ENCODE data around the gene APOBEC3F. TPM values are rescaled to one million over a fixed set of nuclear protein-coding genes. Genes with fewer than 3 reads are reported as not detected.

Gene APOBEC3F
- polyA plus RNA-seq, 1 experiment, result 8.6 TPM

DNA sequence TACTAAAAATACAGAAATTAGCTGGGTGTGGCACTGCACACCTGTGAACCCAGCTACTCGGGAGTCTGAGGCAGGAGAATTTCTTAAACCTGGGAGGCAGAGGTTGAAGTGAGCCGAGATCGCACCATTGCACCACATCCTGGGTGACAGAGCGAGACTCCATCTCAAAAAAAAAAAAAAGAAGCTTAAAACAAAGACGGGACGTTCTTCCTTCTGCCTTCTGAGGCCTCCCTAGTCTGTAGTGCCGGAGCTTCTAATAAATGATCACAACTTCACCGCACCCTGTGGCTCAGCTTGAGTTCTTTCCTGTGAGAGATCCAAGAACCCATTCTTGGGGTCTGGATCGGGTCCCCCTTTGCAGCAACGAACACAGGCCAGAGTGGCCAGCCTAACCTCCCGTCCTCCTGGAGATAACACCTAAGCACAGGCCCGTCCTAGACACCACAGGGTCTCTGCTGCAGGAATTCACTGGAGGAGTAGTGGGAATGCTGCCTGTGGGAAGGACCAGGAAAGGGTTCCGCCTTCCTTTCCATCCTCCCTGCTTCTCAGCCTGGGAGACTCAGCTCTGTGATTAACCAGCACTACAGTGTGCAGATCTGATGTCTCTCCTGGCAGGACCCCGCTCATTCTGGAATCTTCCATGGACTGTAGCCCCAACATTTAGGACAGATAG lies 54.2 kb downstream of the APOBEC3F start:
- CTCF ChIA-PET, result interaction anchor here (0.7 kb wide), 1 partner anchor 87 kb away, joined by 3 read pairs; no protein-coding TSS in a partner anchor
- no peak for DNase-seq (ENCODE audit: low read depth)
- H3K36me3 ChIP-seq (ENCODE audit: control insufficient read depth, insufficient read depth, low read length), result no peaks in the 10 kb centered on the region
- H3K4me3 ChIP-seq (ENCODE audit: low read depth, low read length), result no peak overlapping the region
- POLR2A ChIA-PET, result no interaction called here
- peaks cover 4% of the 10 kb centered on the region for H3K27me3 ChIP-seq (ENCODE audit: control insufficient read depth, insufficient read depth, low read length)
- TF ChIP-seq, protein P1, sequence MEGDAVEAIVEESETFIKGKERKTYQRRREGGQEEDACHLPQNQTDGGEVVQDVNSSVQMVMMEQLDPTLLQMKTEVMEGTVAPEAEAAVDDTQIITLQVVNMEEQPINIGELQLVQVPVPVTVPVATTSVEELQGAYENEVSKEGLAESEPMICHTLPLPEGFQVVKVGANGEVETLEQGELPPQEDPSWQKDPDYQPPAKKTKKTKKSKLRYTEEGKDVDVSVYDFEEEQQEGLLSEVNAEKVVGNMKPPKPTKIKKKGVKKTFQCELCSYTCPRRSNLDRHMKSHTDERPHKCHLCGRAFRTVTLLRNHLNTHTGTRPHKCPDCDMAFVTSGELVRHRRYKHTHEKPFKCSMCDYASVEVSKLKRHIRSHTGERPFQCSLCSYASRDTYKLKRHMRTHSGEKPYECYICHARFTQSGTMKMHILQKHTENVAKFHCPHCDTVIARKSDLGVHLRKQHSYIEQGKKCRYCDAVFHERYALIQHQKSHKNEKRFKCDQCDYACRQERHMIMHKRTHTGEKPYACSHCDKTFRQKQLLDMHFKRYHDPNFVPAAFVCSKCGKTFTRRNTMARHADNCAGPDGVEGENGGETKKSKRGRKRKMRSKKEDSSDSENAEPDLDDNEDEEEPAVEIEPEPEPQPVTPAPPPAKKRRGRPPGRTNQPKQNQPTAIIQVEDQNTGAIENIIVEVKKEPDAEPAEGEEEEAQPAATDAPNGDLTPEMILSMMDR (IDR thresholded peaks at IDR 0.05; ENCODE audit: insufficient read depth, low read depth, low read length), result no peak

- Histone ChIP-seq H3K4me3 (ENCODE audit: low read depth, low read length) (no peak overlapping the region), H3K36me3 (ENCODE audit: control insufficient read depth, insufficient read depth, low read length) (no peaks in the 10 kb centered on the region), H3K27me3 (ENCODE audit: control insufficient read depth, insufficient read depth, low read length) (peaks cover 4% of the 10 kb centered on the region)
- TF ChIP-seq, protein P1 (IDR thresholded peaks at IDR 0.05; ENCODE audit: insufficient read depth, low read depth, low read length), result no peak
- ChIA-PET POLR2A (no interaction called here), CTCF (no interaction called here)
- no peak for DNase-seq (ENCODE audit: low read depth)
These were observed 55.3 kb downstream of the APOBEC3F start for GRCh38 chr22:39095971-39096370.

GRCh38 chr22:39097098-39098020 lies 56.7 kb downstream of the APOBEC3F start, which contains the start of gene APOBEC3H:
Gene APOBEC3H (plus strand): TSS chr22:39097244. CDS start chr22:39100279, 3,035 bp downstream.
- ChIA-PET POLR2A (no interaction called here), CTCF (no interaction called here)
- no peak for DNase-seq (ENCODE audit: low read depth)

DNA sequence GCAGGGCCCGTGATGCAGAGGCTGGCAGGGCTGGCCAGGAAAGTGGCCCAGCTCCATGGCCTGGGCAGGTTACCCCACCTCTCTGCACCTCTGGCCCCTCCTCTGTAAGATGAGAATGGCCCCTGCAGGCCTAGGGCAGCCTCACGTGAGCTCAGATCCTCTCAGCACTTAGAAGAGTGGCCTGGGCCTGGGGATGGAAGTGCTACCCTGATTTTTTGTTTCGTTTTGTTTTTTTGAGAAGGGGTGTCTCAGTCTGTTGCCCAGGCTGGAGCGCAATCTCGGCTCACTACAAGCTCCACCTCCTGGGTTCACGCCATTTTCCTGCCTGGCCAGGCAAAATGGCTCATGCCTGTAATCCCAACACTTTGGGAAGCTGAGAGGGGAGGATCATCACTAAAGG lies 57.4 kb downstream of the APOBEC3F start:
- CTCF ChIA-PET, result no interaction called here
- H3K27me3 ChIP-seq (ENCODE audit: control insufficient read depth, insufficient read depth, low read length), result peaks cover 3% of the 10 kb centered on the region; the same call in 1 of the 2 replicates
- H3K36me3 ChIP-seq (ENCODE audit: control insufficient read depth, insufficient read depth, low read length), result no peaks in the 10 kb centered on the region
- TF ChIP-seq, protein P1 (IDR thresholded peaks at IDR 0.05; ENCODE audit: insufficient read depth, low read depth, low read length), result no peak
- no peak for DNase-seq (ENCODE audit: low read depth)
- POLR2A ChIA-PET, result no interaction called here
- no peak overlapping the region for H3K4me3 ChIP-seq (ENCODE audit: low read depth, low read length)

More at GRCh38 chr22:39097098-39098020, 56.7 kb downstream of the APOBEC3F start, which contains the start of gene APOBEC3H:
- TF ChIP-seq, protein P1 (IDR thresholded peaks at IDR 0.05; ENCODE audit: insufficient read depth, low read depth, low read length), result no peak
- Histone ChIP-seq H3K4me3 (ENCODE audit: low read depth, low read length) (no peak within 1 kb of the TSS), H3K36me3 (ENCODE audit: control insufficient read depth, insufficient read depth, low read length) (no peaks in the 10 kb centered on the region), H3K27me3 (ENCODE audit: control insufficient read depth, insufficient read depth, low read length) (peaks cover 3% of the 10 kb centered on the region; the same call in 1 of the 2 replicates)

DNA sequence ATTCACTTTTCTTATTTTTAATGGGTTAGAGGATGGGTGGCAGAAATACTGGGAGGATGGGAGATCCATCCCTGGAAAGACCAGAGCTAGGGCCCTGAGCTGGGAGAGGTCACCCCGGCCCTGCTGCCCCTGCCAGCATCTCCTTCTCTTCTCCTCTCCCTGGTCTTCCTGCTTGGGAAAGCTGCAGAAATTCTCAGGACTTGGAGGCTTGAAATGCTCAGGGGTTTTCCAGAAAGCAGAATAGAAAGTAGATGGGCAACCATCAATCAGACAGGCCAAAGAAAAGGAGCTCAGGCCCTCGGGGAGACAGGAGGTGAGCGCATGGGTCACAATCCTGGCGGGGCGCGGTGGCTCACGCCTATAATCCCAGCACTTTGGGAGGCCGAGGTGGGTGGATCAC lies 57.9 kb downstream of the APOBEC3F start:
- TF ChIP-seq, protein P1 (IDR thresholded peaks at IDR 0.05; ENCODE audit: insufficient read depth, low read depth, low read length), result no peak
- no peak for DNase-seq (ENCODE audit: low read depth)
- CTCF ChIA-PET, result interaction anchor here (0.6 kb wide), 1 partner anchor 602 kb away, joined by 3 read pairs; no protein-coding TSS in a partner anchor
- Histone ChIP-seq H3K4me3 (ENCODE audit: low read depth, low read length) (no peak overlapping the region), H3K27me3 (ENCODE audit: control insufficient read depth, insufficient read depth, low read length) (peaks cover 3% of the 10 kb centered on the region; the same call in 1 of the 2 replicates), H3K36me3 (ENCODE audit: control insufficient read depth, insufficient read depth, low read length) (no peaks in the 10 kb centered on the region)
- POLR2A ChIA-PET, result no interaction called here
